COLO829 (cell line): Measurements from ENCODE around the gene KCNJ11.

ENCODE experiments used
- DNase-seq: peaks from one replicate; pipeline ENCODE4 v3.0.0; 2012; ENCODE audit warnings: low spot score

Gene KCNJ11

DNA sequence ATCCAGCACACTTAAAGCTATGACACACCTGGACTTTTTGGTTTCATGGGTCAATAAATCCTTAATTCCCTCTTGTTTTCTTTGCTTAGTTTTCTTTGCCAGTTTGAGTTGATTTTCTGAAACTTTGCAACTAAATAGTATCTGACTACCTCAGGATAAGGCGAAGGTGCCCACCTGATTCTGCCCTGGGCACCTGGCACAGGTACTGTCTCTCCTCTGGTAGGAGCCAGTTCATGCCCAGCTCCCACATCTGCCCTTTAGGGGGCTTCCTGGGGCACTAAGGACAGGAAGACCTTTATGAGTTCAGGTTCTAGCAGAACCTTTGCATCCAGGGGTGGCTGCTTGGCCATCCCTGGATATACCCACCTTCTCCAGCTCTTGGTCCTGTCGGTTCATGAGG lies 19.6 kb upstream of the KCNJ11 start:
- DNase-seq: no peak

DNA sequence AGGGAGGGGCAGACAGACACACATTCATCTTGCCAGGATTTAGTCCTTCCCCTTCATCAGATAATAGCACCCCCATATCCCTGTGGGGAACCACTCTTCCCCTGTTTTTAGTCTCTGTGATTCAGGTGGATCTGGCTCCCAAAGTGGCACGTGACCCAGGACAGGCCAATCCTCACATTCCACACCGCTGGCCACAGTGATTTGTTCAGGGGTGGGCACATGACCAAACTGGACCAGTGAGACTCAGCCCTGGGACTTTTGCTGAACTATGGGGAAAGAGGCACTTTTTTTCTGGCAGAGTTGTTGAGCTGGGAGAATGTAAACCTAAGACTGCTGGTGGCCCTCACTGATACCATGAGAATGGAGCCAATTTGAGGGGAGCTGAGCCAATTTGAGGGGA lies 19.1 kb upstream of the KCNJ11 start:
- DNase-seq: no peak

DNA sequence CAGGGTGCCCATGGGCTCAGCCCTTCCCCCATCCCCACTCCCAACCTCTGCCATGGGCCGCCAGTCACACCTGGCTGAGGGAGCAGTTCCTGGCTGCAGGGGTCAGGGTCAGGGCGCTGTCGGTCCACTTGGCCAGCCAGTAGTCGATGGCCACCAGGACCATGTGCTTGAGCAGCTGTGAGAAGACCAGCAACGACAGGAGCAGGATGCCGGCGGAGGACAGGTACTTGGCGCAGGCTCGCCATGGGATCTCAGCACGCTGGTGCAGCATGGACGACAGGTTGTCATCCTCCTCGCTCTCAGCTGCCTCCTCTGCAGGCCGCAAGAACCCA lies 18.3 kb upstream of the KCNJ11 start:
- DNase-seq: no peak

DNA sequence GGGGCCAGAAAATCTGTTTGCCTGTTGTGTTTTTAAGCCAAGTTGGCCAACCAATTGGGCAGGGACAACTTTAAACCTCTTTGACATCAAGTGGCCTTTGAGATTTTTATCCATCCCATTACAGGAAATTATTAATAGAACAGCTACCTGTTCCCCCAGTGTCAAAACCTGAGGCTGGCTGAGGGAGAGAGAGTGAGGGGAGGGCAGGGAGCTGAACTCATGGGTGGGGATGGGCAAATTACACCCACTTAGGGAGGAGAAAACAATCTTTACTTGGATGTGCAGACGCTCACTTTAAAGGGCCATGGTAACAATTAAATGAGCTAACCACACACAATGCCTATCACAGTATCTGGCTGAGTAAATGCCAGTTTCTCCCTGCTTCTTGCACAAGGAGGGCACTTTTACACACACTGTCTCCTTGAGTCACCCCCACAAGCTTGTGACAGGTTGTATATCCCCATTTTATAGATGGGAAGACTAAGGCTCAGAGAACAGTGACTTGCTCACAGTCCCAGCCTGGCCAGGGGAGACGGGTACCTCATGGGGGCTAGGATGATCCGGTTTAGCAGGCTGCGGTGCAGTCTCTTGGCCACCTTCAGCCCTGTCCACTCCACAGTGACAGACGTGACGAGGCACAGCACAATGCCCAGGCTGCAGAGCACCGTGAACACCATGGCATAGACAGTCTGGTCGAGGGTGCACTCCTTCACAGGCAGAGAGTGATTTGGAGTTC lies 17.8 kb upstream of the KCNJ11 start:
- no peak for DNase-seq

DNA sequence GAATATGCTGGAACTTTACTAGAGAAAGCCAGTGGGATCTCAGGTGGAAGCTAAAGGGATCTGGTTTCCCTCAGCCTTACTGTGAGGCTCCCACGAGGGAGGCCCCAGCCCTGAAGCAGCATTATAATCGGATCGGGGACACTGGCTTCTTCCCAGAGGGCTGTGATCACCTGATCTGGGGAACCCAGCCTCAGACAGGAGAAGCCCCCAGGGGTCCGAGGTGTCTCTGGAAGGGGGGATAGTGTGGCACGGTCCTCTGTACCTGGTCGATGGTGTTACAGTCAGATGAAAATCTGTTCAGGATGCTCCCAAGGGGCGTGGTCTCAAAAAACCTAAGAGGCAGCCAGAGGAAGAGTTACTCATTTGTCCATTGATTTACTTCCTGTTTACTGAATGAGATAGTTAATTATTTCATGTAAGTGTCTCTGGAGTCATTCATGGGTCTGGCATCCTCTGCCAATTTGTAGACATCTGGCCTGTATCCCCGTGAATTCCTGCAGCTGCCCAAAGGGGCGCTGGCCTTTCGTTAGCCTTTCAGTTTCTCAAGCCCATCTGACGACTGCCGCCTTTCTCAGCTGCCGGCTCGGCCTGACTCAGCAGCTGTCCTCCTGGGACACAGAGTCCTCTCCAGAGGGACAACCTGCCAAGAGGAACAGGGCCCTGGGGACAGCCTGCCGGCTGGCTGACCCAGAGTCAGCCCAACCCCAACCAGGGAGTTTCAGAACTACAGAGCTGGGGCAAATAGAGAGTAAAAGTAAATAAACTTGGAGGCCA lies 17.0 kb upstream of the KCNJ11 start:
- DNase-seq: peak; percentile 30

DNA sequence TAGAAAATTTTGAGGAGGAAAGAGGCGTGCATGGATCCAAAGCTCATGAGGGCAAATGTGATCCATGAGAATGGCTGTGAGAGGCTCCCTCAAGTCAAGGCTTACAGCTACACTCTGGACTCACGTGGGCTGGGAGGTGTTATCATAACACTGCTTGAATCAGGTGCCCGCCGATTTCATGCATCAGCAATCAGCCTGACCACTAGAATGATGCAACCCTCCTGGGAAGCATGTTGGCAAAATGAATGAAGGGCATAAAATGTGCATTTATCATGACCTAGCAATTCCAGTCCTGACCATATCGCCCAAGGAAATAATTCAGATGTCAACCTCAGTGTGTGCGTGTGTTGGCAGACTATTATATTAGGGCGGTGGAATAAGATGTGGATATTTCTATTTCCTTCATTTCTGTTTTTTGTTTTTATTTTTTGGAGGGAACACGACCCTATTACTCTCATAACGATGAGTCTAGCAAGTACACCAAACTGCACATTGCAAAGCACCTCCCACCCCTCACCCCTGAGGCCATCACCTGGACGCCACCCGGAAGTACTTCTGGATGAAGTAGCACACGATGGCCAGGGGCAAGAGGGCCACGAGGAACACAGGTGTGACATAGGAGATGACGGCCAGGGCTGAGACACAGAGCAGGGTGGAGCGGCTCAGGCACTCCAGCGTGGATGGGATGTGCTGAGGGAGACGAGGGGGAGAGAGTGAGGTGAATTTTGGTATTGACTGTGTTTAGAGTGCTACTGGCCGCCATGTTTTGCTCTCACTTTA lies 15.7 kb upstream of the KCNJ11 start:
- DNase-seq: no peak

DNA sequence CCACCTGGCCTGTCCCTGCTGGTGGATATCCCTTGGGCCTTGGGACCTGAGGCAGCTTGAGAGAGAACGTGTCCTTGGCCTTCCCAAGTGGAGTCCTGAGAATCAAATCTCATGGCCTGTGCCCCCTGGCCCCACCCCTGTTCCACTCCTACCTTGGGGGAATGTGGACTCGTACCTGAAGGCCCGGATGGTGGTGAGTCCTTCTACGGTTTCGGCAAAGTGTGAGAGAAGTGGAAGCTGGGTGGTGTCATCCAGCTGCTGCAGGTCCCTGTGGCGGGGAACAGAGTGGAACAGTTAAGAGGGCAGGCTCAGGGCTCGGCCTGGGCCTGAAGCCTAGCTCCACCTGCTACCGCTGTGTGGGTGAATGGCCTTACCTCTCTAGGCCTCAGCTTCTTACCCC lies 14.0 kb upstream of the KCNJ11 start:
- no peak for DNase-seq

DNA sequence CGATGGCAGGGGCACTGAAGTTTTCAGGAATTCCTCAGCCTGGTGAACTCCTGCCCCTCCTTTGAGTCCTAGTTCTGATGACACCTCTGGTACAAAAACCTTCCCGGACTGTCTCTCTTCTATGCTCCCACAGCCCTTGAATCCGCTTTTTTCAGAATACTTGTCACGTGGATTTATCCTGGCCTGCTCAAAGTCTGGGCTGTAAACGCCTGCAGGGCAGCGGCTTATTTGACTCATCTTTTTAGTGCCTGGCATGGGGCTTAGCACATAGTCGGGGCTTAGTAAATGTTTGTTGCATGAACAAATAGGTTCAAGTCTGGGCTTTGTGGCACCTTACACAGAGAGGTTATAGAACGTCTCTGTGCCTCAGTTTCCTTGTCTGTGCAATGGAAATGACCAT lies 13.4 kb upstream of the KCNJ11 start:
- no peak for DNase-seq

DNA sequence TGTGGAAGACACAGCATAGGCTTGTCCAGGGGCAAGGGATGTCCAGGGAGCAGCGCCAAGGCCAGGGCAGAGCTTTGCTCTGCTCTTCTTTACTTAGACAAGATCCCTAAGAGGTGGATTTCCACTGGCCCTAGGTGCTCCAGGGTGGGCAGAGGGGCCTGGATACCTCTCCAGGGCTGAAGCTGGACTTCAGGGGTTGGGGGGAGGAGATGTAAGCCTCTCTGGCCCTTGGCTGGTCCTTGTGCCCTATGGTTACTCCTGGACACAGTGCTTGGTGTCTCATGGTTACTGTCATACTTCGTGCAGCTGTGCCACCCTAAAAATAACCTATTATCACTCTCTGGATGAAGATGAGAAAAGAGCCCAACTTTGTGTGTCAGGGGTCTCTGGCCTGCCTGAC lies 12.9 kb upstream of the KCNJ11 start:
- DNase-seq: no peak

DNA sequence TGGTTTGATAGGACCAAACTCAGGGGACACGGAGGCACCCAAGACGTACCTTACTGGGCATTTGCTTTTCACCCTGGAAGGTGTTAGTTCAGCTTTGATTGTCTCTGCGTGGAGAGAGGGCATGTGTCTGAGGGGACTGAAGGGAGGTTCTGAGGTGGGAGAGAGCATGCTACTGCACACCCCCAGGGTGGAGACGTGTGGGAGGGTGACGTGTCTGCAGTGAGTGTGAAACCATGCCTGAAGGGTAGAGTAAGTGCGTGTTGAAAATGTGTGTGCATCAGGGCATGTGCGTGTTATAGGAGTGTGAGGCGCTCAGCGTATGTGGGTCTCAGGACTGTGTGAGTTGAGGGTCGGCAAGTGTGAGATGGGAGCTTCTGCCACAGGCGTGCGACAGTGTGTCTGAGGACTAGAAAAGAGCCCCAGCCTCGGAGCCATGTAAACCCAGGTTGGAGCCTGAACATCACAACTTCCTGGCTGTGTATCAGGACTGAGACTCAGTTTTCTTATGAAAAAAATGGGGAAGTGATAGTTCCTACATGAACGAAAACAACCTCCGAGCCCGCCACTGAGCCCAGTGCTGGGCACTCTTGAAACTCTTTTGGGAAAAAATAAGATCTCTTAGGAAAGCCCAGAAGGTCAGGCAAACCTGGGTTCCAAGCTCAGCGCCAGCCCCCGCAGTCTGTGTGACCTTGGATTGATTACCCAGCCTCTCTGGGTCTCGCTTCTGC lies 11.8 kb upstream of the KCNJ11 start:
- DNase-seq: no peak

DNA sequence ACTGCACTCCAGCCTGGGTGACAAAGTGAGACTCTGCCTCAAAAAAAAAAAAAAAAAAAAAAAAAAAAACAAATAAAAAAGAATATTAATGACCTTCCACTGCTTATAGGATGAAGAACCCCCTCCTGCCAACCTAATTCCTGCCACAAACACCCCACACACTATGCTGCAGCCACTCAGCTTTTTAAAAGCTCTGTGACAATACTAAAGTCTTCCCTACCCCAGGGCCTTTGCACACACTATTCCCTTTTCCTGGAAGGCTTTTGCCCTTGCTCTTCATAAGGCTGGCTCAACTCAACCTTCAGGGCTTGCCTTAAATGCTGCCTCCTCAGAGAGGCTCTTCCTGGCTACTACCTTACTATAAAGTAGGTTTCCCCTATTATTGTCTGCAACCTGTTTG lies 10.8 kb upstream of the KCNJ11 start:
- no peak for DNase-seq

DNA sequence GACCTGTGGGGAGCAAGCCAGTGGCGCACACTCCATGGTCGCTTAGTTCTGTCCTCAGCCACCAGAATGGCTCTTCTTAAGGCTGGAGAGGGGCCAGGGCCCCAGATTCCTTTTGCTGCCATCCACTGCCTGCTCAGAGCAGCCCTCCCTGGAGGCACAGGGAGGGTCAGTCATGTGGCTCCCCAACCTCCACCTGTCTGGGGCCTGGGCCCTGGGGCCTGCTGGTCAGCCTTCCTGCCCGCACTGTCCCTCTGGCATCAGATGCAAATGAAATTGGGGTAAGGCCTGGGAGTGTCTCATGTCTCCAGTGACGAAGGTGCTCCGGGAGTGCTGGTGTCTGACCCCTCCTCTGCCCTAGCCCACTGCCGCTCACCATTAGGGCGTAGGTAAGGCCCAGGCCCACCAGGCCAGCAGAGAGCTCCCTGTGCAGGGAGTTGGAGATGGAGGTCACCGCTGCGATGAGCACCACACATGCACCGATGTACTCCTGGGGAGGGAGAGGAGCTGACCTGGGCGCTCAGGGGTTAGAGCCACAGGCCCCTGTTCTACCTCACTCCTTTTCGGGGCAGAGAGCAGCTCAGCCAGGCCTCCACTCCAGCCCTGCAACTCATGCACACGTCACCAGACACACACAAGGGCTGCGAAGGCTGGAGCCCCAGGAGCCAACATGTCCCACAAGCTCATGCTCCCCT lies 9.0 kb upstream of the KCNJ11 start:
- no peak for DNase-seq

DNA sequence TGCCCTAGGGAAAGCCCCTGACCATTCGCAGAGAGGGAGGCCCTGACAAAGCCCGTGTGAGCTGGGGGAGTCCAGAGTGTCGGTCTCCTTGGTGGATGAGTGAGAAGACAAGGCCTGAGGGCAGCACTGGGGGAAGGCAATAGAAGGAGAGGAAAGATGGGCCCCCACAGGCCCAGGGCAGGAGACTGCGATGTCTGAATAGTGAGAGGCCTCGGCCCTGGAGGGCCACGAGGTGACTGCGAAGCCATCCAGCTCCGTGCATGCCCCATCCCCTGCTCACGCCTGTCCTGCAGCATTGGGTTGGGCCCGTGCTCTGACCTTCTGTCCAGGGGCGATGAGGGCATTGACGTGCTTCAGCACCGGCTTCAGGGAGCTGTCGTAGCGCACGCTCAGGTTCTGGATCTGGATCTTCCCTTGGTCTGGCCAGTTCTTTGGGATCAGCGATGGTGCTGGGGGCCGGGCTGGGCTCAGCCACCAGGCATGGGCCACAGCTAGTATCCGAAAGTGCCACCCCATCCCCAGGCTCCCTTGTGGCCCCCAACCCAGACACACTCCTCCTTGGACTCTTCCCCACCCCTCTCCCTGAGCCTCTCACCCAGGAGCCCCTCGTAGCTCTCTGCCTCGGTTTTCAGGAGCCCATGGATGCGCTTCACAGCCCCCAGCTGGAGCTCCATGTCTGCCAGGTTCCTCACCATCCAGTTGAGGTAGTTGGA lies 8.3 kb upstream of the KCNJ11 start:
- no peak for DNase-seq

DNA sequence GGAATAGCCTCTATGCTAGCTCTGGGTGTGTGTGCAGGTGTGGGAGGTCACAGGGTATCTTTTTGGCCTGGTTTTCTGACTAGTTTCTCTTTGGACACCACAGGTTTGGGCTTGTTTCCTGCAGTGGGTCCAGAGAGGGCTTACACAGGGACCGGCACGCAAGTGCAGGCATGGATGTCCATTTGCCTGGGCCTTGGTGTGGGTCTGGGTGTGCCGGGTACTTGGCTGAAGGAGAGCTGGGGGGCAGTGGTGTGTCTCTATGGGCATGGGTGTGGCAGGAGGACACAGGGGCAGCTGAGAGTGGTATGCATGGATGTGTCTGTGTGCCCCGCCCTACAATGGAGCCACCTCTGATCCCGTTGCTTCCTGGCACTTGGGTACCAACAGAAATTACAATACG lies 7.5 kb upstream of the KCNJ11 start:
- no peak for DNase-seq

DNA sequence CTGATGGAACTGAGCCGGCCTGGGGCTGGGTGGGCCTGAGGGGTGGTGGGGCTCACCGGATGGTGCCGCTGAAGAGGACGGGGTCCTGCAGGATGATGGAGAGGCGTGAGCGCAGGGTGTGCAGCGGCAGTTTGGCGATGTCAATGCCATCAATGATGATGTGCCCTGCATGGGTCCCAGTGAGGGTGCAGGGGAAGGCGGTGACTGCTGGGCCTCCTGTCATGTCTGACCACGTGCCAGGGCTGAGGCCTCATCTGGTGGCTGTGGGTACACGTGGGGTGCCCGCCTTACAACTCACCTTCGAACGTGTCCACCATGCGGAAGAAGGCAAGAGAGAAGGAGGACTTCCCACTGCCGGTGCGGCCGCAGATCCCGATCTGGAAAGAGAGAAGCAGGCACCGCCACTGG lies 7.1 kb upstream of the KCNJ11 start:
- DNase-seq: no peak

DNA sequence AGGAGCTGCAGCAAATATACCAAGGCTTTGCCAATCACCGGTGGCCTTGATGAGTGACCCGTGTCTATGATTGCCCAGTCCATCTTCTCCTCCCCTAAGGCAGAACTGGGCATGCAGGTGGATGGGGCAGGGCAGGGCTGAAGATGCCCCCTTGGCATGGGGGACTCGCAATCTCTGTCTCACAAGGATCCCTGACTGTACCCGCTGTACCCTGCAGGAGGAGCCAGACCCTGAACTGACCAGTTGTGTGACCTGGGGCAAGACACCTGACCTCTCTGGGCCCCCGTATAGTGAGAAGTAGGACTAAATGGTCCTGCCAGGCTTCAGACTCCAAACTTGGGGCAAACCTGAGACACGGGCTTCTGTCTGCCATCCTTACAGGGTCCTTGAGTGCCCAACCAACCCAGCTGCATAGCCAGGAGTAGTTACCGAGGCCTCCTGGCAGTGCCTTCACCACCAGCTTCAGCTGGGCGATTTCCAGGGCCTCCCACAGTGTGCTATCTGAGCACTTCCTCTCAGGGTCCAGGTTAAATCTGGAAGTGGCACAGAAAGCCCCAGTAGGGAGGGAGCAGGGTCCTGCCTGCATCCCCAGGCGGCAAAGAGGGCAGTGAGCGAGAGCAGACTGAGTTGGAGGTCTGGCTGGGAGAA lies 6.4 kb upstream of the KCNJ11 start:
- no peak for DNase-seq

DNA sequence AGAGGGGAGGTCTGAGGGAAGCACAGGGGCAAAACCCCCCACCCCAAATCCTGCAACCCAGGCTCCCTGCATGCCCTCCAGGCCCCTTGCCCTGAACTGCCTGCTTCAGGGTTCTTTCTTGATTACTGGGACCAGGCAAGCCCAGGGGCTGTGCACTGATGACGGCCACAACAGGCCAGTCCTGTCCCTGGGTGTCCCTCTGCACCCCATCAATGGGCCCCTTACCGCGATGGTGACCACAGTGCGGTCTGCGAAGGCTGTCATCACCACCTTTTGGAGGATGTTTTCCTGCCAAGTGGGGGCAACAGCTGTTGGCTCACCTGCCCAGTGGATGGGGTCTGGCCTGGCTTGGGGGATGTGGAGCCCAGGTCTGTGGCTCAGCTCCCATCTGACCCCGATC lies 5.0 kb upstream of the KCNJ11 start:
- no peak for DNase-seq

DNA sequence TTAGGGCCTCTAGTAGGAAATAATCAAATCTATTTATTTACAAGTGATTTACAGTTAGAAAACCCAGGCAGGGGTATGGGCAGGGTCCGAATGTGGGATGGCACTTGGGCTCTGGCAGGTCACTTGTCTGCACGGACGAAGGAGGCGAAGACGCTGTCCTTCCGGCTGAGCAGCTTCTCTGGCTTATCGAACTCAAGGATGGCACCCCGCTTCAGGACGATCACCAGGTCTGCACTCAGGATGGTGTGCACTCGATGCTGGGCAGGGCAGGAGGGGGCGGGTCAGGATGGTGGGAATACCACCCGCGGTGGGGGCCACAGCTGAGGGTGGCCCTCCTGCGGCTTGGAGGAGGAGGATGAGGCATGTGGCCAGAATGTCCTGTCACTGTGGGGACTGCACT lies 4.4 kb upstream of the KCNJ11 start:
- no peak for DNase-seq

DNA sequence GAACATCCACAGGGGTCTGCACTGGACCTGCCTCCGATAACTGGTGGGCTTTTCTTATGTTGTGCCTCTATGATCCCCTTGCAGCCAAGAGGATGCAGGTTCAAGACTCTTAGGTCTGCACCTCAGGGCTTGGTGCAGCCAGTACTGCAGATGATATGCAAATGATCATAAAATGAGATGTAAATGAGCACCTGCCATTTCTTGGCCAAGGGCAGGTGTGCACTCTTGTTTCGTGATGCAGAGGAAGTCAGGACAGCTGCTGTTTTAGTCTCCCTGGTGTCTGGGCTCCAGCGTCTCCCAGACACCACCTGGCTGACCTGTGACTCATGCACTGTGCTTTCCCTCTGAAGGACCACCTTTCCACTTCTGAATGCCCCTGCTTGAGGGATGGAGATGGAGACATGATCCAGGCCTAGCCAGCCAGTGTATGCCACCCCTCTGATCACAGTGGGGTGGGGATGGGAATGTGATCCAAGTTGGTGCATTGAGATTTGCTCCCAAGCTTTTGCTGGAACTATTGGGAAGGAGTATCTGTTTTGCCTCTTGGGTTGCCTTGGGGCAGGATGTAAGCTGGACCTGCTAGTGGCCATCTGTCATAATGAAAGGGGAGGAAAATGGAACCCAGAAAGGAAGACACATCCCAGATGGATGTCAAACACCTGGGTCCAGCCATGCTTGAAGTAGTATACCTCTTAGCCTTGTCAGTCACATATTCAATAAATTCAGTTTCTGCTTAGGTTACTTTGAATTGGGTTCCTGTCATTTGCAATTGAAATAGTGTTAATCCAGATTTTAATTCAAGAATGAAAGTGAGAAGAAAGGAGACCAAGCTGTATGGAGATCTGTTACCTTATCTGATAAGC lies 3.3 kb upstream of the KCNJ11 start:
- DNase-seq: no peak
